Measurements from ENCODE around the gene NINJ2. TPM values are rescaled to one million over a fixed set of nuclear protein-coding genes. Genes with fewer than 3 reads are reported as not detected.

The NINJ2 gene
- total RNA-seq, 4 donors from 2014 or later, result 8.6 to 28.9 (median 17.5) TPM

- DNase-seq (ENCODE audit: low spot score) (no peak), ATAC-seq (ENCODE audit: low FRiP score) (no peak)
- TF ChIP-seq CTCF (IDR thresholded peaks at IDR 0.05), result no peak
Measured at GRCh38 chr12:619346-619745, 43.9 kb downstream of the NINJ2 start.

DNA sequence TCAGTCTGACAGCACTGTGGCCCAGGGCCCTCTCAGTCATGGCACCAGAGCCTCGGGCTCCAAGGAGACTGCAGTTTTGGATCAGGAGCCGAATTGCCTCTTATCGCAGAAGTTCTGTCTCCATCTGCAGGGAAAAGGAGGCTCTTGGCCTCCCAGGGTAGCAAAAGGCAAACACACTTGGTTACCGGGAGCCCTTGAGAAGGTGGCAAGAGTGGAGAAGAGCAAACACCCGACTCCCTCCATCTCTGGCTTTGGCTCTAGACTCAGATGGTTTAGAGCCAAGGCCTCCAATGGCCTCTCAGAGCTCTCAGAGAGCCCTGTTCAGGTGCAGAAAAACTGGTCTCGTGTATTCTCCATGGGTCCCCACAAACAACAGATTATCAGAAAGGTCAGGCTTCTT, 44.6 kb downstream of the NINJ2 start:
- ATAC-seq (ENCODE audit: low FRiP score), result no peak
- TF ChIP-seq CTCF (IDR thresholded peaks at IDR 0.05), result no peak
- no peak for DNase-seq (ENCODE audit: low spot score)

GRCh38 chr12:617304-617915, 45.8 kb downstream of the NINJ2 start:
- ATAC-seq (ENCODE audit: low FRiP score), result peak; percentile 23
- DNase-seq (ENCODE audit: low spot score), result no peak

GRCh38 chr12:615620-616019, 47.6 kb downstream of the NINJ2 start:
- DNase-seq (ENCODE audit: low spot score) (no peak), ATAC-seq (ENCODE audit: low FRiP score) (no peak)
- TF ChIP-seq CTCF (IDR thresholded peaks at IDR 0.05), result no peak

More at GRCh38 chr12:617304-617915, 45.8 kb downstream of the NINJ2 start:
- no peak for TF ChIP-seq CTCF (IDR thresholded peaks at IDR 0.05)

DNA sequence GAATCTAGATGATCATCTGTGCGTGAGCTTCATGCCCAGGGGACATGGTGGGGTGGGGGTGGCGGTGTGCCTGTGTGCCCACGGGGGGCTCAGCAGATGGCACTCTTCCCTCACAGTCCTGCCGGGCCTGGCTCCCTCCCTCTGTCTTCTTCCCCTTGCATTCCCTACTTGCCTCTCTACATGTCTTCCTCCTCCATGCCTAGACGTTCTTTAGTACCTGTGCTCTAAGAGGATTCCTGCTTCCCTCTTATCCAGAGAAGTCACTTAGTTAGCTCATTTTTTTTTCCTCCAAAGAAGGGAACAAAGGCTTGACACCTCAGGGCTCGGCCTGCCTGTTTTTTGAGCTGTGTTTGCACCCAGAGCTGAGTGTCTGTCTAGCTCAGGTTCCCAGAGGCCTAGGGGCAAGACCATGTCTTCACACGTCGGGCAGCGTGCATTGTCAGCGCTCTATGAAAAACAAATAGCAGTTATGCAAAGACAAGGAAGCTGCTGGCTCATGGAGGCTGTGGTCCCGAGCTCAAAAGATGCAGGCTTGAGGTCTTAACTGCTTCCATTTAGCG, 48.8 kb downstream of the NINJ2 start:
- ATAC-seq (ENCODE audit: low FRiP score) (no peak), DNase-seq (ENCODE audit: low spot score) (no peak)
- TF ChIP-seq CTCF (IDR thresholded peaks at IDR 0.05), result no peak

GRCh38 chr12:613996-614395, 49.2 kb downstream of the NINJ2 start:
- ATAC-seq (ENCODE audit: low FRiP score) (no peak), DNase-seq (ENCODE audit: low spot score) (no peak)
- no peak for TF ChIP-seq CTCF (IDR thresholded peaks at IDR 0.05)

DNA sequence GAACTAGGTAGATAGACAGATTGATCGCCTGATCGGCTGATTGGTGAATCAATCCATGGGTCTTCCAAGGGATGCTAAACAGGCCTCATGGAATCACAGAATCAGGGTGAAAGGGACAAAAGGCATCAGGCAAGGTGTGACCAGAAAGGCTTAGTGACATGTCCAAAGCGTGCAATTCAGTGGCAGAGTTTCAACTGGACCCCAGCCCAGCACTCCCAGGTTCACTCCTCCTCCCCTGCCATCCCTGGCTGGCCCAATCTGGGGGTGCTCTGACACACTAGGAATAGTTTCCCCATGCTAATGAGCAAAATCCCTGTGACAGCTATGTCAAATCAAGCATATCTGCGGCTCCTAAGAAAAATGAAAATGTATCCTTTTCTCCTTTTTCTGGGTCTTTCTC, 50.4 kb downstream of the NINJ2 start:
- ATAC-seq (ENCODE audit: low FRiP score), result no peak
- no peak for TF ChIP-seq CTCF (IDR thresholded peaks at IDR 0.05)
- no peak for DNase-seq (ENCODE audit: low spot score)

Measured in omental fat pad (tissue), 4 donors.